Neural cell (in vitro differentiated cells): Measurements from ENCODE around the gene C19orf33. TPM values are rescaled to one million over a fixed set of nuclear protein-coding genes. Genes with fewer than 3 reads are reported as not detected.

ENCODE experiments used
- H2AFZ ChIP-seq: fragments of 200-600, 300-800 bp; sonication (generic), shearing (Covaris generic); 2 replicates; pipeline ENCODE4 v1.6.0; 2014; ENCODE audit warnings: low read depth, mild to moderate bottlenecking, antibody characterized with exemption, low read length, moderate library complexity
- H3F3A ChIP-seq: fragments of 200-600 bp; shearing (Covaris generic); 2 replicates; pipeline ENCODE4 v1.6.1; 2016; ENCODE audit warnings: mild to moderate bottlenecking, moderate library complexity, mixed read lengths, antibody characterized with exemption, low read length; ENCODE audit not compliant: insufficient read depth, poor library complexity, severe bottlenecking
- H3K27ac ChIP-seq: fragments of 200-600, 300-800 bp; sonication (generic), shearing (Covaris generic); 2 replicates; pipeline ENCODE4 v1.5.1; 2014; ENCODE audit warnings: mild to moderate bottlenecking, low read length, moderate library complexity
- H3K27me3 ChIP-seq: fragments of 300-800, 200-600 bp; sonication (generic), shearing (Covaris generic); 2 replicates; pipeline ENCODE4 v1.6.0; 2014; ENCODE audit warnings: mild to moderate bottlenecking, low read depth, low read length, moderate library complexity; ENCODE audit not compliant: insufficient read depth
- H3K36me3 ChIP-seq: fragments of 300-800, 200-600 bp; sonication (generic), shearing (Covaris generic); 2 replicates; pipeline ENCODE4 v1.5.1; 2014; ENCODE audit warnings: mild to moderate bottlenecking, antibody characterized with exemption, low read length, moderate library complexity; ENCODE audit not compliant: insufficient read depth
- H3K4me2 ChIP-seq: fragments of 300-800, 200-600 bp; sonication (generic), shearing (Covaris generic); 2 replicates; pipeline ENCODE4 v1.6.0; 2014; ENCODE audit warnings: mild to moderate bottlenecking, low read length
- H3K4me3 ChIP-seq: fragments of 300-800, 200-600 bp; sonication (generic), shearing (Covaris generic); 2 replicates; pipeline ENCODE4 v1.5.1; 2014; ENCODE audit warnings: mild to moderate bottlenecking, low read length, moderate library complexity
- H3K79me2 ChIP-seq: fragments of 200-600 bp; shearing (Covaris generic); replicated peaks from 2 replicates; pipeline ENCODE4 v1.6.0; 2014; ENCODE audit warnings: mild to moderate bottlenecking, low read length, moderate library complexity; ENCODE audit not compliant: insufficient read depth
- H3K9ac ChIP-seq: fragments of 300-800, 200-600 bp; sonication (generic), shearing (Covaris generic); 2 replicates; pipeline ENCODE4 v1.6.1; 2016; ENCODE audit warnings: mild to moderate bottlenecking, low read length, mixed read lengths
- H3K9me2 ChIP-seq: fragments of 200-600 bp; shearing (Covaris generic); 2 replicates; pipeline ENCODE4 v1.6.1; 2016; ENCODE audit warnings: mild to moderate bottlenecking, low read length, mixed read lengths; ENCODE audit not compliant: insufficient read depth
- H3K9me3 ChIP-seq: fragments of 200-600, 300-800 bp; sonication (generic), shearing (Covaris generic); 2 replicates; pipeline ENCODE4 v1.6.1; 2016; ENCODE audit warnings: mild to moderate bottlenecking, mixed run types, low read length, moderate library complexity, mixed read lengths
- H4K20me1 ChIP-seq: fragments of 200-600 bp; shearing (Covaris generic); 2 replicates; pipeline ENCODE4 v1.6.1; 2016; ENCODE audit warnings: mild to moderate bottlenecking, mixed run types; ENCODE audit not compliant: insufficient read depth
- CTCF ChIP-seq: fragments of 450-650 bp; IDR thresholded peaks from 2 replicates; pipeline ENCODE4 v1.5.1; 2014; ENCODE audit warnings: antibody characterized with exemption, mild to moderate bottlenecking, moderate library complexity; ENCODE audit not compliant: poor library complexity, severe bottlenecking
- EP300 ChIP-seq: fragments of 450-650 bp; conservative IDR thresholded peaks from 2 replicates; pipeline ENCODE4 v1.6.1; 2014; ENCODE audit warnings: antibody characterized with exemption, mild to moderate bottlenecking, moderate library complexity; ENCODE audit not compliant: poor library complexity, severe bottlenecking
- EZH2 ChIP-seq: fragments of 200-600, 300-800 bp; shearing (Covaris generic), sonication (generic); IDR thresholded peaks from 2 replicates; pipeline ENCODE4 v1.6.1; 2014; ENCODE audit warnings: antibody characterized with exemption, low read length, borderline replicate concordance, mild to moderate bottlenecking; ENCODE audit not compliant: insufficient read depth, poor library complexity, severe bottlenecking
- MXI1 ChIP-seq: fragments of 450-650 bp; conservative IDR thresholded peaks from 2 replicates; pipeline ENCODE4 v1.6.1; 2014; ENCODE audit warnings: antibody characterized with exemption, mild to moderate bottlenecking; ENCODE audit not compliant: poor library complexity, severe bottlenecking
- POLR2AphosphoS5 ChIP-seq: IDR thresholded peaks from 2 replicates; pipeline ENCODE4 v1.6.1; 2012
- RAD21 ChIP-seq: fragments of 450-650 bp; conservative IDR thresholded peaks from 2 replicates; pipeline ENCODE4 v1.6.1; 2014; ENCODE audit warnings: antibody characterized with exemption, mild to moderate bottlenecking, moderate library complexity
- REST ChIP-seq: IDR thresholded peaks from 2 replicates; pipeline ENCODE4 v1.6.1; 2012; ENCODE audit warnings: borderline replicate concordance
- SMC3 ChIP-seq: fragments of 450-650 bp; conservative IDR thresholded peaks from 2 replicates; pipeline ENCODE4 v1.6.1; 2014; ENCODE audit warnings: antibody characterized with exemption, mild to moderate bottlenecking, moderate library complexity; ENCODE audit not compliant: poor library complexity
- TAF1 ChIP-seq: IDR thresholded peaks from 2 replicates; pipeline ENCODE4 v1.6.1; 2012; ENCODE audit warnings: low read depth
- polyA plus RNA-seq: library from polyadenylated mRNA; depleted of rRNA; stranded (reverse); fragments of >200 nt; gene quantifications from 2 replicates; pipeline ENCODE4 v1.2.3, GENCODE V29; 2014

Gene C19orf33
- polyA plus RNA-seq, 1 donor from 2014 or later, result not detected

- H3K79me2 ChIP-seq, result no peaks in the 10 kb centered on the region
- H4K20me1 ChIP-seq, result no peaks in the 10 kb centered on the region
- H3K9ac ChIP-seq, result no peak overlapping the region
- H3K9me3 ChIP-seq, result no peaks in the 10 kb centered on the region
- no peaks in the 10 kb centered on the region for H3F3A ChIP-seq
- H3K36me3 ChIP-seq, result no peaks in the 10 kb centered on the region
- H3K4me2 ChIP-seq, result no peak overlapping the region
- no peaks in the 10 kb centered on the region for H3K9me2 ChIP-seq
- no peaks in the 10 kb centered on the region for H3K27me3 ChIP-seq
- no peak overlapping the region for H3K27ac ChIP-seq
- TF ChIP-seq RAD21 (no peak), REST (no peak), POLR2AphosphoS5 (no peak), TAF1 (no peak), CTCF (no peak), EZH2 (no peak), EP300 (no peak), SMC3 (no peak), MXI1 (no peak)
- H2AFZ ChIP-seq, result no peak overlapping the region
- H3K4me3 ChIP-seq, result no peak overlapping the region
Observed at GRCh38 chr19:38284422-38284821, 19.6 kb upstream of the C19orf33 start.

GRCh38 chr19:38285567-38285966 is 18.5 kb upstream of the C19orf33 start:
- H3K36me3 ChIP-seq, result peaks cover 3% of the 10 kb centered on the region
- no peak overlapping the region for H3K9ac ChIP-seq
- H3K79me2 ChIP-seq, result no peaks in the 10 kb centered on the region
- H4K20me1 ChIP-seq, result no peaks in the 10 kb centered on the region
- TF ChIP-seq RAD21, result no peak
- no peak for TF ChIP-seq TAF1
- no peak for TF ChIP-seq EZH2
- TF ChIP-seq REST, result no peak
- TF ChIP-seq CTCF, result no peak
- TF ChIP-seq MXI1, result no peak
- no peak for TF ChIP-seq SMC3
- no peak for TF ChIP-seq EP300
- no peak for TF ChIP-seq POLR2AphosphoS5
- H3K9me3 ChIP-seq, result no peaks in the 10 kb centered on the region
- no peaks in the 10 kb centered on the region for H3K9me2 ChIP-seq
- no peaks in the 10 kb centered on the region for H3K27me3 ChIP-seq
- H2AFZ ChIP-seq, result no peak overlapping the region
- H3K4me3 ChIP-seq, result no peak overlapping the region
- no peak overlapping the region for H3K27ac ChIP-seq
- H3K4me2 ChIP-seq, result no peak overlapping the region
- no peaks in the 10 kb centered on the region for H3F3A ChIP-seq
